HTR-8/SVneo (cell line): ENCODE results near the gene GAL3ST3.
"Not testable (repeated sequence)": the region's sequence is repeated elsewhere in the genome, so short reads cannot be mapped to it uniquely, and the experiment has no call there.

Experiments
- DNase-seq: peaks from one replicate; pipeline ENCODE4 v3.0.0; 2011; ENCODE audit warnings: low spot score, mixed read lengths; ENCODE audit not compliant: insufficient read length
- FAIRE-seq: peaks from 2 replicates; lab custom pipeline; 2011; peaks lifted over from hg19 to GRCh38; lab: Jason Lieb, UNC

The GAL3ST3 gene

GRCh38 chr11:66015936-66016792 is 32.8 kb downstream of the GAL3ST3 start:
- DNase-seq (no peak), FAIRE-seq (peak; percentile 38)

- peak; percentile 83 for DNase-seq
- peak; percentile 99 for FAIRE-seq
Observed at GRCh38 chr11:66015454-66015881, 33.5 kb downstream of the GAL3ST3 start.

GRCh38 chr11:66014804-66015453 is 34.0 kb downstream of the GAL3ST3 start:
- FAIRE-seq (no peak), DNase-seq (no peak)

- FAIRE-seq (no peak), DNase-seq (no peak)
Observed at GRCh38 chr11:66013762-66014100, 35.2 kb downstream of the GAL3ST3 start.

GRCh38 chr11:66012946-66013761 is 35.8 kb downstream of the GAL3ST3 start:
- FAIRE-seq = peak; percentile 90
- no peak for DNase-seq

GRCh38 chr11:66012371-66012945 is 36.5 kb downstream of the GAL3ST3 start:
- no peak for DNase-seq
- no peak for FAIRE-seq

- DNase-seq (no peak), FAIRE-seq (peak; percentile 20)
Observed at GRCh38 chr11:66011785-66012303, 37.1 kb downstream of the GAL3ST3 start, which contains the start of gene CST6. Gene CST6, plus strand, starts transcription at chr11:66012008. Its CDS starts 37 bp downstream, at chr11:66012045.

GRCh38 chr11:66011239-66011784 is 37.6 kb downstream of the GAL3ST3 start:
- FAIRE-seq (peak; percentile 91), DNase-seq (no peak)

- FAIRE-seq, DNase-seq: not testable (repeated sequence)
Observed at GRCh38 chr11:66010036-66010435, 38.9 kb downstream of the GAL3ST3 start.

GRCh38 chr11:66008468-66009101 is 40.4 kb downstream of the GAL3ST3 start:
- peak; percentile 80 for FAIRE-seq
- no peak for DNase-seq

GRCh38 chr11:66008095-66008467 is 40.9 kb downstream of the GAL3ST3 start:
- FAIRE-seq (peak; percentile 57), DNase-seq (no peak)

GRCh38 chr11:66007201-66007634 is 41.7 kb downstream of the GAL3ST3 start:
- FAIRE-seq = no peak
- DNase-seq = no peak

- FAIRE-seq = no peak
- DNase-seq = no peak
Observed at GRCh38 chr11:66006891-66007176, 42.1 kb downstream of the GAL3ST3 start.

GRCh38 chr11:66006134-66006890 is 42.6 kb downstream of the GAL3ST3 start:
- DNase-seq (no peak), FAIRE-seq (peak; percentile 9)

GRCh38 chr11:66004186-66004585 is 44.8 kb downstream of the GAL3ST3 start:
- FAIRE-seq (no peak), DNase-seq (no peak)

- no peak for FAIRE-seq
- no peak for DNase-seq
Observed at GRCh38 chr11:66003291-66003690, 45.7 kb downstream of the GAL3ST3 start.

- FAIRE-seq (no peak), DNase-seq (peak; percentile 71)
Observed at GRCh38 chr11:66002648-66003225, 46.2 kb downstream of the GAL3ST3 start.

- peak; percentile 97 for FAIRE-seq
Observed at GRCh38 chr11:66001942-66002647, 46.9 kb downstream of the GAL3ST3 start, which contains the start of the genes BANF1 and EIF1AD. Gene BANF1, plus strand, starts transcription at chr11:66002503. Its CDS starts 748 bp downstream, at chr11:66003251. Gene EIF1AD, minus strand, starts transcription at chr11:66002157. Its CDS starts 1,768 bp downstream, at chr11:66000389.

More at GRCh38 chr11:66001942-66002647, 46.9 kb downstream of the GAL3ST3 start, which contains the start of the genes BANF1 and EIF1AD:
- DNase-seq = peak; percentile 98
